Stomach smooth muscle (tissue), 2 donors: ENCODE results near the gene CRTC3.
A peak's percentile ranks its signal among the peaks of the same experiment; 100 is the strongest.

Experiments used
- H3K27ac ChIP-seq: one replicate; pipeline ENCODE4 v1.7.0; 2013; ENCODE audit warnings: mild to moderate bottlenecking, low read length, inconsistent platforms
- H3K27me3 ChIP-seq, 2 donors: one replicate each; pipeline ENCODE4 v1.7.0; 2013; ENCODE audit warnings: low read length in 2 of 2; ENCODE audit not compliant: insufficient read depth in 2 of 2, control insufficient read depth in 1 of 2
- H3K36me3 ChIP-seq, 2 donors: one replicate each; pipeline ENCODE4 v1.7.0; 2013; ENCODE audit warnings: low read length in 2 of 2; ENCODE audit not compliant: control insufficient read depth in 2 of 2, insufficient read depth in 2 of 2
- H3K4me1 ChIP-seq: one replicate; pipeline ENCODE4 v1.7.0; 2013; ENCODE audit warnings: low read length; ENCODE audit not compliant: control insufficient read depth, insufficient read depth
- H3K4me3 ChIP-seq, 2 donors: one replicate each; pipeline ENCODE4 v1.7.0; 2013; ENCODE audit warnings: low read length in 2 of 2
- H3K9ac ChIP-seq, 2 donors: one replicate each; pipeline ENCODE4 v1.7.0; 2013; ENCODE audit warnings: low read length in 2 of 2, mild to moderate bottlenecking in 1 of 2
- H3K9me3 ChIP-seq, 2 donors: one replicate each; pipeline ENCODE4 v1.7.0; 2013; ENCODE audit warnings: low read length in 2 of 2; ENCODE audit not compliant: control insufficient read depth in 2 of 2
- donor health status: healthy.
- donor health status: Pancreatic carcinoma.

CRTC3 gene

DNA sequence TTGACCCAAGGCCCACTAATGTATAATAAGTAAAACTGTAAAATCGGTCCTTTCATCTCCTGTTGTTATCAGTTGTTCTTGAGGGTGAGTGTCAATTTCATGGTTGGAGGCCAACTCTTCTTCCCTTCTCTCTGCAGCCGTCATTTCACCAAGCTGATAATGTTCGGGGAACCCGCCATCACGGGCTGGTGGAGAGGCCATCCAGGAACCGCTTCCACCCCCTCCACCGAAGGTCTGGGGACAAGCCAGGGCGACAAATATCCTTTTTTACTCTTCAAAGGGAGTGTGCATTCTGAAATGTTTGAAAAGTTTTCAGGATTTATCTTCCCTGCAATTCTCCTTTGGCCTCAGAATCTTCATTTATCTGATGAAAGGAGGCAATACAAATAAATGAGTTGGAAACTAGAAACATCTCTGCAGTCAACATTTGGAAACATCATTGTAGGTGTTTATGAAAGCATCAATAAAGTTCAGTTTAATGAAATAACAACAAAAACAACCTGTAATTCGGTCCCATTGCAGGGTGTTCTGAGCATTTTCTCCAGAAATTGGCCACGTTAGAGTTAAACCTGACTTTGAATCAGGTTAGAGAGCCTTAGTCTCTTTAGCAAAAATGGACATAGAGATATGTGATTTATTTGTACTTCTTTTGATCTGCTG lies 63.9 kb downstream of the CRTC3 start:
- no peak overlapping the region for H3K27ac ChIP-seq
- no peaks in the 10 kb centered on the region for H3K9me3 ChIP-seq
- H3K4me1 ChIP-seq, result peaks cover 16% of the 10 kb centered on the region
- H3K27me3 ChIP-seq, result no peaks in the 10 kb centered on the region
- H3K4me3 ChIP-seq, result no peak overlapping the region
- no peak overlapping the region for H3K9ac ChIP-seq
- H3K36me3 ChIP-seq, result no peaks in the 10 kb centered on the region

GRCh38 chr15:90594301-90594738 lies 64.6 kb downstream of the CRTC3 start:
- Histone ChIP-seq H3K4me3 (no peak overlapping the region), H3K4me1 (peaks cover 23% of the 10 kb centered on the region), H3K9ac (peak overlapping the region in 1 of 2 donors; percentile 29), H3K36me3 (peaks cover 0 to 2% of the 10 kb centered on the region in 2 donors), H3K9me3 (no peaks in the 10 kb centered on the region), H3K27me3 (no peaks in the 10 kb centered on the region), H3K27ac (peak overlapping the region; percentile 37)

DNA sequence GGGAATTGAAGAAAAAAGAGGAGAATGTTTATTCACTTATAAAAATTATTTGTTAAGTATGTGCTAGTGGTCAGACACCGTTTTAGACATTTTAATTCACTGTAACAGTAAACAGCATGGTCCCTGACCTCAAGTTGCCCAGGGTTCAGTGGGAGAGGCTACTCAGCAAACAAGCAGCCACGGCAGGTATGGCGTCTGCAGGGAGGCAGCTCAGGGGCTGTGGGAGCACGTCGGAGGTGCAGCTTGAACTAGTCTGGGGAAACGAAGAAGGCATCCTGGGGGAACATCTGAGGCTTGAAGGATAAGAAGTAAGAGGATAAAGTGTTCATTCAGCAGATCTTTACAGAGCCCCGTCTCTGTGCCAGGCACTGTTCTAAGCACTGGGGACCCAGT lies 66.0 kb downstream of the CRTC3 start:
- Histone ChIP-seq H3K4me1 (peaks cover 23% of the 10 kb centered on the region), H3K36me3 (peaks cover 0 to 3% of the 10 kb centered on the region in 2 donors), H3K4me3 (no peak overlapping the region), H3K27me3 (no peaks in the 10 kb centered on the region), H3K9me3 (no peaks in the 10 kb centered on the region), H3K27ac (no peak overlapping the region), H3K9ac (no peak overlapping the region)

DNA sequence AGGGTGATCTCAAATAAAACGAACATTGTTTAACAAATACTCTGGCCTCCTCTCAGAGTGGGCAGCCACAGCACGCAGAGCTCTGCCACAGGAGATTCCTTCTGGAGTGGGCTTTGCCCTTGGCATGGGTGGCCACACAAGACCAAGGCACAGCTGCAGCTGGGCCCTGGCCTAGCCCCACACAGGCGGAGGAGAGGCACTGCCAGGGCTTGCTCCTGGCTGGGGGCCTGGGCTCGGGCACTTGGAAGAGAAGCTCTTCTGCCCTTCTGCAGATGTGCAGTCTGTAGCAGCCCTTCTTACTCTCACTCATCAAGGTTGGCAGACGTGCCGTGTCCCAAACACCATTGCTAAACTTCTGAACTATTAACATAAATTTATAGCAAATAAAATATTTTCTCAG lies 67.2 kb downstream of the CRTC3 start:
- no peak overlapping the region for H3K4me3 ChIP-seq
- peaks cover 23% of the 10 kb centered on the region for H3K4me1 ChIP-seq
- no peak overlapping the region for H3K27ac ChIP-seq
- H3K9me3 ChIP-seq, result no peaks in the 10 kb centered on the region
- H3K27me3 ChIP-seq, result no peaks in the 10 kb centered on the region
- H3K36me3 ChIP-seq, result peaks cover 4 to 10% of the 10 kb centered on the region in 2 donors
- H3K9ac ChIP-seq, result no peak overlapping the region

DNA sequence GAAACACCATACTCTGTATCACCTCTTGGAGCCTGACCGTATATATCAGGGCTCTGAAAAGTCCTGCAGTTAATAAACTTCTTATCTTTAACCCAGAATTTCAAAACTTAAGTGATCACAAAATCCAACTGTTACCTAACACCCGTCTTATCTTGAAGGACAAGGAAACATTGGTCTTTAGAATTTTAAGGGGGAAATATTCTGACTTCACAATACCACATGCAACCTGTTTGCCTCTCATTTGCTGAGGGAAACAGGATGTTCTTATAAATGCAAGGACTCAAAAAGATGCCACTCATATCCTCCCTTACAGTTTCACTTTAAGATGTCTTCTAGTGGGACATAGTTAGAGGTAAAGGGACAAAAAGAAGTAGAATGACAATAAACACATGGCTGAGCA lies 67.9 kb downstream of the CRTC3 start:
- peaks cover 23% of the 10 kb centered on the region for H3K4me1 ChIP-seq
- H3K27me3 ChIP-seq, result no peaks in the 10 kb centered on the region
- H3K27ac ChIP-seq, result no peak overlapping the region
- no peaks in the 10 kb centered on the region for H3K9me3 ChIP-seq
- no peak overlapping the region for H3K9ac ChIP-seq
- H3K36me3 ChIP-seq, result peaks cover 4 to 11% of the 10 kb centered on the region in 2 donors
- H3K4me3 ChIP-seq, result no peak overlapping the region

DNA sequence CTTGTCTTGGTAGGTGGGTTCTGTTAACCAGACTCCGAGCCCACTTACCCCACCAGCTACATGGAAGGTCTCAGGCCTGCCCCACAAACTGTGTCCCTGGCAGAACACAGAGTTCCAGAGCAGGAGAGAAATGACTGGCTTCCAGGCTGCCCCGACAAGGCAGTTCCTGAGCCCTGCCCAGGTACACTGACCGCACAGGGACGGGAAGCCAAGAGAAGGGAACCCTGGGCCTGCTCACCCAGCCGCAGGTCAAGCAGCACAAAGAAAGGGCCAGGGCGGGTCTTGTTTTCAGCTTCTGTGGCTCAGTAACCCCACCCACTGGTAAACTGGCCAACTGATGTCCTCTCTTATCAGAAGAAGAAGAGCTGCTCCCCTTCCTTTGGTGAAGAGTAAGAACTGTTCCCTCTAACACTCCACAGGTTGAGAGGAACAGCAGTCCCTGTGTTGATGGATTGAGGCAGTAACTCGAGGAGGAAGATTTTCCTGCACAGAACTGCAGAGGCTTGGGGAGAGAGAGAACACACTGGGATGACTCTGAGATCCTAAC lies 68.4 kb downstream of the CRTC3 start:
- Histone ChIP-seq H3K4me1 (peaks cover 23% of the 10 kb centered on the region), H3K9me3 (no peaks in the 10 kb centered on the region), H3K36me3 (peaks cover 4 to 11% of the 10 kb centered on the region in 2 donors), H3K27ac (peak overlapping the region; percentile 55), H3K9ac (no peak overlapping the region), H3K27me3 (no peaks in the 10 kb centered on the region), H3K4me3 (no peak overlapping the region)

- H3K27ac ChIP-seq, result no peak overlapping the region
- H3K9me3 ChIP-seq, result no peaks in the 10 kb centered on the region
- H3K4me1 ChIP-seq, result peaks cover 23% of the 10 kb centered on the region
- no peak overlapping the region for H3K9ac ChIP-seq
- H3K27me3 ChIP-seq, result no peaks in the 10 kb centered on the region
- H3K4me3 ChIP-seq, result peak overlapping the region in 1 of 2 donors; percentile 15
- H3K36me3 ChIP-seq, result peaks cover 4 to 11% of the 10 kb centered on the region in 2 donors
Observed at GRCh38 chr15:90598679-90599078, 69.0 kb downstream of the CRTC3 start.

DNA sequence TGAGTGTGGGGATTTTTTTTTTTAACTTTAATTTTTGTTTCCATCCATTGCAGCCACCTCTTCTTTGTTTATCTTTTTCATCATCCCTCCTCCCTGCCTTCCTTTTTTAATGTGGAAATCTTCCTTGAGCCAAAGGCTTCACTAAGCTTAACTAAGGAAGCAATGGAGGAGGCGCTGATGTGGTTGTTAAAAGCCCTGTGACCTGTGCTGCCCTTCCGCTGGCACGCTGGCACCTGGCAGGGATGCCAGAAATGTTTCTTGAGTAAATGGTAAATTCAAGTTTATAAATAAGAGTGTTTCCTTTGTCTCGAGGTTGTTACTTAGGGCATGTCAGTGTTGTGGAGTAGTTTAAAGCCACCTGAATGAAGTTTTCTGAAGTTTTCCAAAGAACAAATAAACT lies 69.4 kb downstream of the CRTC3 start:
- no peak overlapping the region for H3K27ac ChIP-seq
- peaks cover 23% of the 10 kb centered on the region for H3K4me1 ChIP-seq
- H3K9me3 ChIP-seq, result no peaks in the 10 kb centered on the region
- no peaks in the 10 kb centered on the region for H3K27me3 ChIP-seq
- H3K4me3 ChIP-seq, result no peak overlapping the region
- H3K36me3 ChIP-seq, result peaks cover 6 to 11% of the 10 kb centered on the region in 2 donors
- no peak overlapping the region for H3K9ac ChIP-seq

DNA sequence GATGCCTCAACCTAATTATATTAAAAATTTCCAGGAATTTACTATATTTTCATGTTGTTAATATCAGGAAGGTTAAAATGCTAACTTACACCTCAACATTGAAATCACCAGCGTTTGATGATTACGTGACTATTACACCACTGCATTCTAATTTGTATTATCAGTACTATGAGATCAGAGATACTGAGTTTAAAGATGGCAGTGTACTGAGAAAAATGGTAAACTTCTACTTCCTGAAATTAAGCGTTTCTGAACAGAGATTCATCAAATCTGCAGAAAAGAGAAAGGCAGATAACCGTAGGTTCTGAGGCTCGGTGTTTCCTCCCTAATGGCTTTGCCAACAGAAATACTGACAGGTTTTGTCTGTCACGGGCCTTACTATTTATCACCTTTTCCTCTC lies 69.9 kb downstream of the CRTC3 start:
- no peak overlapping the region for H3K27ac ChIP-seq
- no peaks in the 10 kb centered on the region for H3K27me3 ChIP-seq
- H3K36me3 ChIP-seq, result peaks cover 11% of the 10 kb centered on the region in 2 donors

DNA sequence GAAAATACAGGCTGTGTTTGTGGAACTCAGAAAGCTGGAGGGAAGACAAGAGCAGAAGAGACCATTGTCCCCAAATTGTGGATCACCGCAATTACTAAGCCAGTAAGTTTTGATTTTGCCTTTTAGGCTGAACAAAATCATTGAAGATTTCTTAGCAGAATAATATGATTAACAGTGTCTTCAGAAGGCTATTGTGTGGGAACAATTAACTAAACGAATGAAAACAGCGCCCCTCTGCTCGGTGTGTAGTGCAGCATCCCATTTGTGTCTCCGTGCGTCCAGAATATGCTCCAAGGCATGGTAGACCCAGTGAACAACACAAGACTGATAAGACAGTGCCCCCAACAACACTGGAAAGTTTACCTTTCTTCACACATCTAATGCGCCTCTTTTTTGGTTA lies 71.2 kb downstream of the CRTC3 start:
- H3K27me3 ChIP-seq, result no peaks in the 10 kb centered on the region
- H3K9me3 ChIP-seq, result no peaks in the 10 kb centered on the region
- H3K4me1 ChIP-seq, result peaks cover 18% of the 10 kb centered on the region
- H3K27ac ChIP-seq, result no peak overlapping the region
- H3K4me3 ChIP-seq, result no peak overlapping the region
- no peak overlapping the region for H3K9ac ChIP-seq
- peaks cover 11 to 15% of the 10 kb centered on the region in 2 donors for H3K36me3 ChIP-seq

More for the DNA sequence above, 69.9 kb downstream of the CRTC3 start:
- H3K4me1 ChIP-seq, result peaks cover 21% of the 10 kb centered on the region
- H3K9me3 ChIP-seq, result no peaks in the 10 kb centered on the region
- H3K4me3 ChIP-seq, result no peak overlapping the region
- no peak overlapping the region for H3K9ac ChIP-seq

GRCh38 chr15:90603893-90604292 lies 74.2 kb downstream of the CRTC3 start:
- Histone ChIP-seq H3K27ac (no peak overlapping the region), H3K9me3 (no peaks in the 10 kb centered on the region), H3K27me3 (no peaks in the 10 kb centered on the region), H3K4me3 (no peak overlapping the region), H3K9ac (no peak overlapping the region), H3K4me1 (peaks cover 11% of the 10 kb centered on the region), H3K36me3 (peaks cover 16 to 22% of the 10 kb centered on the region in 2 donors)
